GM12801 (cell line): ENCODE measurements around the gene MOK.

Source experiments
- CTCF ChIP-seq: IDR thresholded peaks from one replicate; pipeline ENCODE4 v1.5.1; 2011; ENCODE audit warnings: control low read depth; ENCODE audit not compliant: insufficient read length; ENCODE audit errors: extremely low read depth

Gene MOK

GRCh38 chr14:102278631-102278935, 26.4 kb downstream of the MOK start:
- no peak for TF ChIP-seq CTCF

DNA sequence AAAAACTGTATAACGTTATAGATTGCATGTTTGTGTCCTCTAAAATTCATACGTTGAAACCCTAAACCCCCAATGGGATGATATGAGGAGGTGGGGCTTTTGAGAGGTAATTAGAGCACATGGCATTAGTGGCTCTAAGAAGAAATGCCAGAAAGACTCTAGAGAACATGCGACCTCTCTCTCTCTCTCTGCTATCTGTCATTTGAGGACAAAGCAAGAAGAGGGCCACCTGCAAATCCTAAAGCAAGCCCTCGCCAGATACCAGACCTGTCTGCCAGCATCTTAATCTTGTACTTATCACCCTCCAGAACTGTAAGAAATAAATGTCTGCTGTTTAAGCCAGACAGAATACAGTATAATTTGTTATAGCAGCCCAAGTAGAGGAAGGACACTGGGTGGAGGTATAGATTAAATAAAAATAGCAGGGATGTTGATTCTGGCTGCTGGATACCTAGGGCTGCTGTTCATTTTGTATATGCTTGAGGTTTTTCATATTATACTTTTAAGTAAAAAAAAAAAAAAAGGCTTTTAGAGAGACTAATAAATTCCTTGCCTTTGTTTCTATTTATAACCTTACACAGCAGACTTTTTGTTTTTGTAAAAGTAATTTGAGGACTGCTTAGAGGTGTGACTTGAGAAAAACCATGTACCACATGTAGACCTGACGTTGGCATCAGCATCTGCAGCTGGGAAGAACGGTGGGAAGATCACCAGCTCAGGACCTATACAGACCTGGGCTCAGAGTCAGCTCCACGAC, 26.9 kb downstream of the MOK start:
- no peak for TF ChIP-seq CTCF

DNA sequence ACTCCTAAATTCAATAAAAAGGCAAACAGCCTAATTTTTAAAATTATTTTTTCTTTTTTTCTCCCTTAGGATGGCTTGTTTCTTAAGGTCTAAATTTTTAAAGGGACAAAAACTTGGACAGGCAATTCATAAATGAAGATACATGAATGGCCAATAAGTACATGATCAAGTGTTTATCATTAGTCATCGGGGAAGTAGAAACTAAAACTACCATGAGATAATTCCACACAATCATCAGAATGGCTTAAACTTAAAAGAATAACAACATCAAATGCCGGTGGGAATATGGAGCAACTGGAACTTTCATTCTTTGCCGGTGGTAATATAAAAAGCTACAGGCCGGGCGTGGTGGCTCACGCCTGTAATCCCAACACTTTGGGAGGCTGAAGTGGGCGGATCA, 29.1 kb downstream of the MOK start:
- no peak for TF ChIP-seq CTCF

DNA sequence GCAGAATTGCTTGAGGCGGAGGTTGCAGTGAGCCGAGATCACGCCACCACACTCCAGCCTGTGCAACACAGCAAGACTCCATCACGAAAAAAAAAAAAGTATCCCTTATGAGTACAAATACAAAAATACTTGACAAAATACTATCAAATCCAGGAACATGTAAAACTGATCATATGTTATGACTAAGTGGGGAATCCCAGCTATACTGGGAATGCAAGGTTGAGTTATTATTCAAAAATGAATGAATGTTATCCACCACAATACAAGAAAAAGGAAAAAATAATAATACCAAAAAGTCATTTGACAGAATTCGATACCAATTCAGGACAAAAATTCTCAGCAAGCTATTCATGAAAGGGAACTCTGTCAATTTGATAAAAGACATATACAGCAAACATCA, 32.6 kb downstream of the MOK start:
- no peak for TF ChIP-seq CTCF

DNA sequence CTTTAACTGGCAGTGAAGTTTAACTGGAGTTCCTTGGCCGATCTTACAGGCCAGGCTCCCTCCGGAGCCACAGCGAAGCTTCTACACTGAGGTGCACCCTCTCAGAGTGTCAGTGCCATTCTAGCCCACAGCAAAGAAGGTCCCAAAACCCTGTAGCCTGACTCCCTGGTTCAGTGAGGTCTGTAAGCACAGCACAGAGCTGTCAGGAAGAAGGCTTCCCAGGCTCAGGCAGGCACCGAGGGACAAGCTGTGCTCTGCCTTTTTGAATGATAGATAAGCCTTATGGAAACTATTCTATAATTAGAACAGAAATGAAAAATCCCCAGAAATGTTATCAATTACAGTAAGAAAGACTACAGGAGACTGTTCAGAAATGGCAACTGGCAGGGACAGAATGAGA, 40.2 kb downstream of the MOK start:
- no peak for TF ChIP-seq CTCF

- no peak for TF ChIP-seq CTCF
These were observed 40.6 kb downstream of the MOK start for GRCh38 chr14:102264355-102264754.

DNA sequence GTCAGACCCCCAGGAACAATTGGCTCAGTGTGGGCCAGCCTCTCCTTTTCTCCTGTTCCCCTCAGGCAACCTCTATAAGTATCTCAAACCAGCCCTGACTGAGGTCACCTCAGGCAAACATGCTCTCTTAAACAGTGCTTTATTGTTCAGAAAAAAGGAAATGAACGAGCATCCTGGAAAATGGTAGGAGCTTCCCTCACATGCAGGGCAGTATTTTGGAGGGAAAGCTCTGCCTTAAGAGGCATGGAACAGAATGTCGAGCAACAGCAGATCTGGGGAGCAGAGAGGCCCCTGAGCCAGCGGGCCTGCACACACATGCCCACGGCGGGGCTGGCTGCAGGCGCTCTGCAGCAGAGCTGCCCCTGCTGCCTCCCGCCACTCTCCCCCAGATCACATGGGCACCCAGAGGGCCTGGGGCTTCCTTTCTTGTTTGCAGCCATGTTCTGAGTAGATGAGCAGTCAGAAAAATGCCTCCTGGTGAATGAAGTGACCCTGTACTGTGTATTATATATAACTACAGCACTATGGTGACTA, 42.0 kb downstream of the MOK start:
- TF ChIP-seq CTCF: no peak

DNA sequence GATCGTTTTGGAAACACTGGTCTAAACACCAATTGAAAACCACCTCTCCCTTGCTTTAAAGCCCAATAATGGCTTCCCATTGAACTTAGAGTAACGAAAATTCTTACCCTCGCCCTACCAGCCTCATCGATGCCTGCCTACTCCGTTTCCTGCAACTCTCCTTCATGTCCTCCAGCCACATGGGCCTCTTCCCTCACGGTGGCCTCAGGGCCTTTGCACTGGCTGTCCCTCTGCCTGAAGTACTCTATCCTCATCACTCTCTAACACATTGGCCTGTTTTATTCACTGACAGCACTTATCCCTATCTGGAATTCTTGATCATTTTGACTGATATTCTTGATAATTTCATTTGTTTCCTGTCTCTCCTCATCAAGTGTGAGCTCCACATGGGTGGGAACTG, 46.8 kb downstream of the MOK start:
- no peak for TF ChIP-seq CTCF
